ENCODE measurements around the gene URI1. TPM values are rescaled to one million over a fixed set of nuclear protein-coding genes. Genes with fewer than 3 reads are reported as not detected.

URI1 gene
- polyA plus RNA-seq, 1 donor (not counting 4 experiments of a cell fraction or from before 2014, with no cell fraction given), result 98.6 TPM

DNA sequence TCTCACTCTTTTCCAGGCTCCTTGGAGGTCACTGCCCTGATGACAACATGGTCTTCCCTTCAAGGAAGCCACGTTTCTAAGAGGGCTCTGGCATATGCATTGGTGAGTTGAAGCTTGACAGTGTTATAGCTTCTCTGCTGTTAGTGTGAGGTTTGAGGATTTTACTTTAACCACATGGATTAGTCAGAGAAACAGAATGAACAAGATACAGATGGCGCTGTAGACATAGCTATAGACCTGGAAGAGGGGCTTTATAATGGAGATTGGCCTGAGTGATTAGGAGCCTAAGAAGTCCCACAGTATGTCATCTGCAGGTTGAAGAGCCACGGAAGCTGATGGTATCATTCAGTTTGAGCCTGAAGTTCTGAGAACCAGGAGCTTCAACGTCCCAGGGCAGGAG lies 18.4 kb upstream of the URI1 start:
- Histone ChIP-seq H4K20me1 (ENCODE audit: control insufficient read depth, extremely low read depth, insufficient read depth, low read length) (no peaks in the 10 kb centered on the region), H3K36me3 (ENCODE audit: control insufficient read depth in 2 of 2, extremely low read depth in 1 of 2, insufficient read depth in 2 of 2, low read length in 2 of 2) (no peaks in the 10 kb centered on the region), H3K4me3 (ENCODE audit: control insufficient read depth in 2 of 3, extremely low read depth in 1 of 3, insufficient read depth in 2 of 3, low read depth in 1 of 3, low read length in 3 of 3) (no peak overlapping the region), H3K27me3 (ENCODE audit: control insufficient read depth, extremely low read depth, insufficient read depth, low read length) (no peaks in the 10 kb centered on the region), H3K4me2 (ENCODE audit: control insufficient read depth, extremely low read depth, insufficient read depth, low read depth, low read length) (no peak overlapping the region), H3K9ac (ENCODE audit: control insufficient read depth, extremely low read depth, insufficient read depth, low read length) (no peak overlapping the region), H3K79me2 (ENCODE audit: control insufficient read depth, insufficient read depth, low read length) (no peaks in the 10 kb centered on the region), H3K4me1 (ENCODE audit: control insufficient read depth, extremely low read depth, insufficient read depth, low read length) (no peaks in the 10 kb centered on the region), H2AFZ (ENCODE audit: control insufficient read depth, low read length) (no peak overlapping the region), H3K9me1 (ENCODE audit: control insufficient read depth, extremely low read depth, insufficient read depth, low read length) (no peaks in the 10 kb centered on the region), H3K9me3 (ENCODE audit: control insufficient read depth, low read depth, low read length) (no peaks in the 10 kb centered on the region), H3K27ac (ENCODE audit: control insufficient read depth, insufficient read depth, low read length) (no peak overlapping the region)
- dilution Hi-C loops (cut with MboI; ENCODE audit: extremely low pct_ligation_motif_present, low sequenced_read_pairs), result no loop called here
- DNase-seq (ENCODE audit: low read depth, low spot score), result no peak
- TF ChIP-seq, protein P1, sequence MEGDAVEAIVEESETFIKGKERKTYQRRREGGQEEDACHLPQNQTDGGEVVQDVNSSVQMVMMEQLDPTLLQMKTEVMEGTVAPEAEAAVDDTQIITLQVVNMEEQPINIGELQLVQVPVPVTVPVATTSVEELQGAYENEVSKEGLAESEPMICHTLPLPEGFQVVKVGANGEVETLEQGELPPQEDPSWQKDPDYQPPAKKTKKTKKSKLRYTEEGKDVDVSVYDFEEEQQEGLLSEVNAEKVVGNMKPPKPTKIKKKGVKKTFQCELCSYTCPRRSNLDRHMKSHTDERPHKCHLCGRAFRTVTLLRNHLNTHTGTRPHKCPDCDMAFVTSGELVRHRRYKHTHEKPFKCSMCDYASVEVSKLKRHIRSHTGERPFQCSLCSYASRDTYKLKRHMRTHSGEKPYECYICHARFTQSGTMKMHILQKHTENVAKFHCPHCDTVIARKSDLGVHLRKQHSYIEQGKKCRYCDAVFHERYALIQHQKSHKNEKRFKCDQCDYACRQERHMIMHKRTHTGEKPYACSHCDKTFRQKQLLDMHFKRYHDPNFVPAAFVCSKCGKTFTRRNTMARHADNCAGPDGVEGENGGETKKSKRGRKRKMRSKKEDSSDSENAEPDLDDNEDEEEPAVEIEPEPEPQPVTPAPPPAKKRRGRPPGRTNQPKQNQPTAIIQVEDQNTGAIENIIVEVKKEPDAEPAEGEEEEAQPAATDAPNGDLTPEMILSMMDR (optimal IDR thresholded peaks at IDR 0.05 in 1 of 3, IDR thresholded peaks at IDR 0.05 in 1 of 3, conservative IDR thresholded peaks at IDR 0.05 in 1 of 3; ENCODE audit: extremely low read depth in 1 of 3, insufficient read depth in 2 of 3, low read length in 3 of 3), result no peak
- TF ChIP-seq EZH2 (IDR thresholded peaks at IDR 0.05; ENCODE audit: low read length), result no peak
- no peak for FAIRE-seq

DNA sequence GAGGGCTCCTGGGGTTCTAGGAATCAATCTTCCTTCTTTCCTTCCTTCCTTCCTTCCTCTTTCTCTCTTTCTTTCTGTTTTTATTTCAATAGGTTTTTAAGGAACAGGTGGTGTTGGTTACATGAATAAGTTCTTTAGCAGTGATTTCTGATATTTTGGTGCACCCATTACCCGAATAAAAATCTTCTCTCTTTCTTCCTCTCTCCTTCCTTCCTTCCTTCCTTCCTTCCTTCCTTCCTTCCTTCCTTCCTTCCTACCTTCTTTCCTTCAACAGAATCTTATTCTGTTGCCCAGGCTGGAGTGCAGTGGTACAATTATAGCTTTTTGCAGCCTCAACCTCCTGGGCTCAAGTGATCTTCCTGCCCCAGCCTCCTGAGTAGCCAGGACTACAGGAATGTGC lies 16.0 kb upstream of the URI1 start:
- Histone ChIP-seq H3K36me3 (ENCODE audit: control insufficient read depth in 2 of 2, extremely low read depth in 1 of 2, insufficient read depth in 2 of 2, low read length in 2 of 2) (no peaks in the 10 kb centered on the region), H3K9me1 (ENCODE audit: control insufficient read depth, extremely low read depth, insufficient read depth, low read length) (no peaks in the 10 kb centered on the region), H2AFZ (ENCODE audit: control insufficient read depth, low read length) (no peak overlapping the region), H3K79me2 (ENCODE audit: control insufficient read depth, insufficient read depth, low read length) (no peaks in the 10 kb centered on the region), H3K4me3 (ENCODE audit: control insufficient read depth in 2 of 3, extremely low read depth in 1 of 3, insufficient read depth in 2 of 3, low read depth in 1 of 3, low read length in 3 of 3) (no peak overlapping the region), H3K9ac (ENCODE audit: control insufficient read depth, extremely low read depth, insufficient read depth, low read length) (no peak overlapping the region), H3K27ac (ENCODE audit: control insufficient read depth, insufficient read depth, low read length) (no peak overlapping the region), H3K27me3 (ENCODE audit: control insufficient read depth, extremely low read depth, insufficient read depth, low read length) (no peaks in the 10 kb centered on the region), H3K4me2 (ENCODE audit: control insufficient read depth, extremely low read depth, insufficient read depth, low read depth, low read length) (no peak overlapping the region), H4K20me1 (ENCODE audit: control insufficient read depth, extremely low read depth, insufficient read depth, low read length) (no peaks in the 10 kb centered on the region), H3K9me3 (ENCODE audit: control insufficient read depth, low read depth, low read length) (no peaks in the 10 kb centered on the region), H3K4me1 (ENCODE audit: control insufficient read depth, extremely low read depth, insufficient read depth, low read length) (no peaks in the 10 kb centered on the region)
- dilution Hi-C loops (cut with MboI; ENCODE audit: extremely low pct_ligation_motif_present, low sequenced_read_pairs), result no loop called here
- TF ChIP-seq, protein P1 (optimal IDR thresholded peaks at IDR 0.05 in 1 of 3, IDR thresholded peaks at IDR 0.05 in 1 of 3, conservative IDR thresholded peaks at IDR 0.05 in 1 of 3; ENCODE audit: extremely low read depth in 1 of 3, insufficient read depth in 2 of 3, low read length in 3 of 3), result no peak
- no peak for TF ChIP-seq EZH2 (IDR thresholded peaks at IDR 0.05; ENCODE audit: low read length)
- FAIRE-seq (no peak), DNase-seq (ENCODE audit: low read depth, low spot score) (no peak)

Measured in keratinocyte (primary cell).